Measurements from ENCODE around the gene CIDEC.
"Not testable (repeated sequence)": the region's sequence is repeated elsewhere in the genome, so short reads cannot be mapped to it uniquely, and the experiment has no call there.

CIDEC gene

DNA sequence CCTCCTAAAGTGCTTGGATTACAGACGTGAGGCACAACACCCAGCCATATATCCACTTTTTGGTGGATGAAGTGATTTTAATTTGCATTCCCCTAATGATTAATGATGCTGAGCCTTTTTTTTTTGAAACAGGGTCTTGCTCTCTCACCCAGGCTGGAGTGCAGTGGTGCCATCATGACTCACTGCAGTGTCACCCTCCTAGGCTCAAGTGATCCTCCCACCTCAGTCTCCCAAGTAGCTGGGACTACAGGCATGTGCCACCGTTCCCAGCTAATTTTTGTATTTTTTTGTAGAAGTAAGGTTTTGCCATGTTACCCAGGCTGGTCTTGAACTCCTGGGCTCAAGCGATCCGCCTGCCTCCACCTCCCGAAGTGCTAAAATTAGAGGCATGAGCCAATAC, 8.0 kb downstream of the CIDEC start:
- not testable (repeated sequence) for DNase-seq

- no peak for DNase-seq
Measured at GRCh38 chr3:9870978-9871377, 9.1 kb downstream of the CIDEC start.

GRCh38 chr3:9869955-9870354, 10.1 kb downstream of the CIDEC start:
- no peak for DNase-seq

- DNase-seq, result no peak
Measured at GRCh38 chr3:9867106-9867505, 12.9 kb downstream of the CIDEC start.

GRCh38 chr3:9866639-9867038, 13.4 kb downstream of the CIDEC start:
- DNase-seq, result no peak

GRCh38 chr3:9865125-9865637, 14.9 kb downstream of the CIDEC start:
- DNase-seq, result not testable (repeated sequence)

GRCh38 chr3:9864200-9864927, 15.7 kb downstream of the CIDEC start:
- peak; percentile 47 for DNase-seq

- no peak for DNase-seq
Measured at GRCh38 chr3:9863058-9863772, 16.8 kb downstream of the CIDEC start.

DNA sequence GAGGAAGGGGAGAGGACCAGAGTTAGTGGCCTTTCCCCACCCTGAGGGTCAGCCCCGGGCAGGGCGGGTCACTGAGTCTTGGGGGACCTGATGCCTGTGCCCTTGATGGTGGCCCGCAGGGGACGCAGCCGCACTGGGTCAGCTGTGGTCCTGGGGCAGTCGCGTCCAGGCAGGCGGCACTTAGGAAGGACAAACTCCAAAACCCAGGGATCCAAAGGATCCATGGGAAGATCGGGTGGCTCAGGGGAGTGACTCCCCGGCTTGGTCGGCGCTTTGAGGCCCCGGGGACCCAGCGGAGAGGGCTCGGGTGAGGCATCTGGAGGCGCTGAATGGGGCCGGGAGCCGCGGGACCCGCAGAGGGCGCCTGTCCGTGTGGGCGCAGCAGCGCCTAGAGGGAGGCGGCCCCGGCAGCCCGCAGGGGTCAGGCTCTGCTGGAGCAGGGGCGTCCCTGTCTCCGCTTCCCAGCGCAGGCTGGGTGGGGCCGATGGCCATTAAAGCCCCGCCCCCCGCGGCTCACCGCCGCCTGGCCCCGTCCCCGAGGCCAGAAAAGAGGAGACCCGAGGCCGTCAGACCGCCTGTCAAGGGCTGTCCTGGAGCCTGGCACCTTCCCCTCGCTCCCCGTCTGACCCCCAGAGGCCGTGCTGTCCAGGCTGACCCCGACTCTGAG, 17.5 kb downstream of the CIDEC start:
- no peak for DNase-seq

DNA sequence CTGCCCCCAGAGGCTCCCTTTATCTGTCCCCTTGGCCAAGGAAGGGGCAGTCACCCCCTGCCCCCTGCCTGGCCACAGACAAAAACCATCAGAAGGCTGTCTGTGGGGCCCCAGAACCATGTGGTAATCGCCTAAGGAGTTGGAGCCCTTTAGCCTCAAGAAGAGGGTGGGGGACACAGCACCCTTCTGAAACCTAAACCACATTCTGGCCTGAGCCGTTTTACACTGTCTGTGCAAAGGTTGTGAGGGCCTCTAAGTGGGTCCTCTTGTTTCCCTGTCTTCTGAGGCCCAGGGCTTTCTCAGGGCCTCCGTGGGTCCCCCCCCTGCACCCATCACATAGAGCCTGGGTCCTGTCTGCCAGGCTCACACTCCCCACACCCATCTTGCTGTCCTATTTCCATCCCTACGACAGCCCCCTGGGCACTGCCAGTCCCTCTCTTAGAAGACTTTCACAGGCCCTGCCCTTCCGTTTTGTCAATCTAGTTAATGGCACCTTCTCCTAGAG, 18.4 kb downstream of the CIDEC start:
- DNase-seq, result no peak

- no peak for DNase-seq
Measured at GRCh38 chr3:9861201-9861600, 18.9 kb downstream of the CIDEC start.

DNA sequence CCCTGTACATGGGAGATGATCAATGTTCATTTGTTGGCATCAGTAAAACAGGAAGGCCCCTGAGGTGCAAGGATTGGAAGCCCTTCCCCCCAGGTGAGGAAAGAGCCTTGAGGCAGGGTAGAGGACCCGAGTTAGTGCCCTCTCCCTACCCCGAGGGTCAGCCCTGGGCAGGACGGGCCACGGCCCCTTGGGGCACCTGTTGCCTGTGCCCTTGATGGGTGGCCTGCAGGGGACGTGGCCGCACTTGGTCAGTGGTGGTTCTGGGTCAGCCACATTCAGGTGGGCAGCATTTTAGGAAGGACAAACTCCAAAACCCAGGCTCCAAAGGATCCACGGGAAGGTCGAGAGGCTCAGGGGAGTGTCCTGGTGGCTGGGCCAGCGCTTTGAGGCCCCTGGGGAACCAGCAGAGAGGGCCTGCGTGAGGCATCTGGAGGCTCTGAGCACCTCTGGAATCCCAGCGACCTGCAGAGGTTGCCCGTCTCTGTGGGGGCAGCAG, 20.5 kb downstream of the CIDEC start:
- DNase-seq, result no peak

DNA sequence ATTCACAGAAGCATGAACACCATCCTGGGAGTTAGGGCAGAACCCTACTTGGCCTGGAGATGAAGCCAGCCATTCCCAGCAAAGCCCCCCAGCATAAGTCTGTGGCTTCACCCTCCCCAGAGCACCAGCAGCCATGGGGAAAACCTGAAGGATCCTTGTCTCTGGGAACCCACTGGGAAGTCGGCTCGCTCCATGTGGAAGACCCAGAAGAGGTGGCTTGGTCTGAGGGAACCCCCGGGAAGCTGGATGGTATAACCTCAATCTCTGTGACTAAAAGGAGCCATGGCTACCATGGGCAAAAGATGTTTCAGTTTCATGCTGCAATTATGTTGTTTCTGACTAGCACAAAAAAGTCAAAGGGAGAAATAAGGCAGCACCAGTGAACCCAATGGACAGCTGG, 24.5 kb downstream of the CIDEC start:
- no peak for DNase-seq

GRCh38 chr3:9854291-9854940, 25.6 kb downstream of the CIDEC start:
- peak; percentile 28 for DNase-seq

DNA sequence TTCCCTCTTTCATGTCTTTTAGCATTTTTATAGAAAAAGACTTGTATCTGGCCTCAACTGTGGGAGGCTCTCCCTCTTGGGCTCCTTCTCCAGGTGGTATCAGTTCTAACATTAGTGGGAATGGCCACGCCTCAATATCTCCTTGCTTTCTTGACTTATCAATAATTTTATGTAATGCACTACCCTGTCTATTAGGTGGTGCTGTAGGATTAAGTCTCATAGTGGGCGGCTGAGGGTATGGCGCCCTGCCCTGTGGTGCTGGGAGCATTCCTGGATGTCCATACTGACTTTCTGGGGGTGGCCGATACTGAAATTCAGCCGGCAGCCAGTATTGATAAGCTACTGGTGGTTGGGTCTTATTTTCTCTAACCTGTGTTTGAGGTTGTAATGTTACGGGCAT, 27.5 kb downstream of the CIDEC start:
- DNase-seq, result no peak

GRCh38 chr3:9851926-9852325, 28.1 kb downstream of the CIDEC start:
- DNase-seq, result not testable (repeated sequence)

- DNase-seq, result not testable (repeated sequence)
Measured at GRCh38 chr3:9851383-9851782, 28.7 kb downstream of the CIDEC start.

- DNase-seq, result not testable (repeated sequence)
Measured at GRCh38 chr3:9848860-9849259, 31.2 kb downstream of the CIDEC start.

DNA sequence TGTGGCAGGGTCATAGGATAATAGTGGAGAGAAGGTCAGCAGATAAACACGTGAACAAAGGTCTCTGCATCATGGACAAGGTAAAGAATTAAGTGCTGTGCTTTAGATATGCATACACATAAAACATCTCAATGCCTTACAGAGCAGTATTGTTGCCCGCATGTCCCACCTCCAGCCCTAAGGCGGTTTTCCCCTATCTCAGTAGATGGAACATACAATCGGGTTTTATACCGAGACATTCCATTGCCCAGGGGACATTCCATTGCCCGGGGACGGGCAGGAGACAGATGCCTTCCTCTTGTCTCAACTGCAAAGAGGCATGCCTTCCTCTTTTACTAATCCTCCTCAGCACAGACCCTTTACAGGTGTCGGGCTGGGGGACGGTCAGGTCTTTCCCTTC, 32.2 kb downstream of the CIDEC start:
- DNase-seq, result not testable (repeated sequence)

- DNase-seq, result no peak
Measured at GRCh38 chr3:9846931-9847488, 33.0 kb downstream of the CIDEC start.

DNA sequence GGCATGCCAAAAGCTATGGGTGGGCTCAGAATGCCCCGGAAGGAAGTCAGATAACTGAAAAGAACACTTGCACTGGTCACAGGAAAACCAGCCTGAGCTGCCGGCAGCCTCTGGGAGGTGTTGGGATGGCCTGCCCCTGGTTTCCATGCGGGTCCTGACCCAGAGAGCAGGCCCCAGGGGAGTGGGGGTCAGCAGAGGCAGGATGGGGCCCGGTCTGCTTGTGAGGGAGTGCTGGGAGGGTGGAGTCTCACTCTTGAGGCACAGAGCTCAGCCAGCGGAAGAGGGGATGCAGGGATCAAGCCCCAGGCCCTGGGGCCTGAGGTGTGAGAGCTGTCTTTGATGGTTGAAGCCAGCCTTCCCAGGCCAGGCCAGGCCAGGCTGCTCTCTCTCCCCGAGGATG, 33.8 kb downstream of the CIDEC start:
- no peak for DNase-seq

DNA sequence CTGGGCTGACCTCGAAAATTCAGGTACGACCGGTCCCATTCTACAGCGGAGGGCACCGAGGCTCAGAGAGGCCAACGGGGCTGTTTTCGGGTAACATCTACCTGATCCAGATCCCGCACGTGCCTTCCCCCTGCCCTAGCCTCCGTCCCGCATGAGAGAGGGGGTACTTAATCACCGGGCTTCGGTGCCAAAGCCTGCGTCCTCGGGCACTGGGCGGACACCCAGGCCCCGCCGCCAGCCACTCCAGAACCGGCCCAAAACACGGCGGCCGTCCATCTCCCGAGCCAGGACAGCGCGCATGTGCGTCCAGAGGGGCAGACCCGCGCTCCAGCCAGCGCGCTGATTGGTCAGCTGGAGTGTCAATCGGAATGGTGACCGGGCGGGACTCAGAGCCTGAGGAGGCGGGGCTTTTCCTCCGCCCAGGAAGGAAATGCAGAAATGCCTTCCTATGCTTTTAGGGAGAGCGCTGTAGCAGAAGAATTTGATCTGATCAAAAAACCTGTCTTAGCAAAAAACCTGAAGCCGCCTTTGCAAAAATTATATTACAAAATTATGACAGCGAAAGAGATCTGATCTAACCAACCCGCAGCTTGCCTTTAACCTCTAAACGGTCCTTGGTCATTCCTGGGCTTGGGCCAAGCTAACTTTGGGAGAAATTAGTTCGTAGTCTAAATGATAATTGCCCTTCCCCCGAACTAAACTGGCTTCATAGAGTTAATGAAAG, 36.2 kb downstream of the CIDEC start, which contains the start of gene RPUSD3:
Gene RPUSD3, minus strand, starts transcription at position 294 of the 724 bp plus-strand sequence. Its CDS starts 18 bp downstream, at position 276.
- DNase-seq, result peak; percentile 94

Measured in NCI-H2029 treated with DMSO at 0.1 percent for 48 hours (cell line).